ENCODE data around the gene KCNE4.

KCNE4 gene

GRCh38 chr2:223051693-223052289 is at the start of gene KCNE4:
Gene KCNE4 (plus strand): TSS chr2:223052190. CDS start chr2:223052831, 641 bp downstream.
- no peak for DNase-seq

GRCh38 chr2:223003191-223003590 is 48.8 kb upstream of the KCNE4 start:
- no peak for DNase-seq

- DNase-seq, result no peak
Observed at GRCh38 chr2:223005496-223005895, 46.5 kb upstream of the KCNE4 start.

GRCh38 chr2:223007531-223007930 is 44.5 kb upstream of the KCNE4 start:
- DNase-seq, result no peak

GRCh38 chr2:223008162-223008561 is 43.8 kb upstream of the KCNE4 start:
- DNase-seq, result no peak

- DNase-seq, result no peak
Observed at GRCh38 chr2:223008956-223009355, 43.0 kb upstream of the KCNE4 start.

- no peak for DNase-seq
Observed at GRCh38 chr2:223010641-223011040, 41.3 kb upstream of the KCNE4 start.

GRCh38 chr2:223012291-223012690 is 39.7 kb upstream of the KCNE4 start:
- no peak for DNase-seq

- DNase-seq, result no peak
Observed at GRCh38 chr2:223019390-223019930, 32.5 kb upstream of the KCNE4 start.

GRCh38 chr2:223019987-223020717 is 31.8 kb upstream of the KCNE4 start:
- DNase-seq, result no peak

- no peak for DNase-seq
Observed at GRCh38 chr2:223020971-223021675, 30.9 kb upstream of the KCNE4 start.

- DNase-seq, result no peak
Observed at GRCh38 chr2:223026357-223027110, 25.5 kb upstream of the KCNE4 start.

- DNase-seq, result no peak
Observed at GRCh38 chr2:223027442-223027841, 24.5 kb upstream of the KCNE4 start.

- no peak for DNase-seq
Observed at GRCh38 chr2:223029287-223029686, 22.7 kb upstream of the KCNE4 start.

GRCh38 chr2:223032187-223033142 is 19.5 kb upstream of the KCNE4 start:
- DNase-seq, result no peak

- DNase-seq, result no peak
Observed at GRCh38 chr2:223034221-223034975, 17.6 kb upstream of the KCNE4 start.

GRCh38 chr2:223036790-223037444 is 15.1 kb upstream of the KCNE4 start:
- no peak for DNase-seq

- DNase-seq, result no peak
Observed at GRCh38 chr2:223037445-223037800, 14.6 kb upstream of the KCNE4 start.

GRCh38 chr2:223039618-223040017 is 12.4 kb upstream of the KCNE4 start:
- no peak for DNase-seq

- DNase-seq, result no peak
Observed at GRCh38 chr2:223040527-223040926, 11.5 kb upstream of the KCNE4 start.
